Suprapubic skin (tissue), 4 donors: ENCODE measurements around the gene NHLH1.

Source experiments
- CTCF ChIP-seq, 2 donors: fragments of 200-600 bp in 1 of 2; fragments of 450-650 bp in 1 of 2; sonication (generic) in 1 of 2; IDR thresholded peaks; one replicate each; pipeline ENCODE4 v1.5.1; 2016 to 2019; ENCODE audit warnings: antibody characterized with exemption in 2 of 2, mild to moderate bottlenecking in 1 of 2, moderate library complexity in 1 of 2
- EP300 ChIP-seq: sonication (generic); formaldehyde crosslinking; IDR thresholded peaks from one replicate; pipeline ENCODE4 v1.6.1; 2017; ENCODE audit warnings: antibody characterized with exemption
- POLR2AphosphoS5 ChIP-seq, 3 donors: sonication (generic); formaldehyde crosslinking; IDR thresholded peaks; one replicate each; pipeline ENCODE4 v1.6.1; 2017; ENCODE audit warnings: antibody characterized with exemption in 3 of 3

DNA sequence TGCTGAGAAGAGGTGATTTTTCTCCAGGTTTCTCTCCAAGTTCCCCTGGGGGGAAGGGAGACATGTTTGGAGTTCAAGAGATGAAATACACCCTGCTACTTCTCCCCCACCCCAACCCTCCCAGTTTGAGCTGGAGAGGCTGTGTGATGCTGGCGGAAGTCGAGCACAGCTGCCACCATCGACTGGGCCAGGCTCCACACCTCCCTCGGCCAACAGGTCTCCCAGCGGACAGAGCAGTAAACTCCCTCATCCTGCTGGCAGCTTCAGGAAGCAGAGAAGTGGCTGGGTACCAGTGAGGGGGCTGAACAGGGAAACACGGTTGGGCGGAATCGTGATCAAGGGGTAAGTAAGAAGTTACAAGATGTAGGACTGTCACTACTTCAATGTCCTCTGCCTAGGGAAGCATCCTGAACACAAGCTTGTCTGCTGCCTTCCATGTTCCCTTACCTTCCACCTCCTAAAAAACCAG lies 6.6 kb upstream of the NHLH1 start:
- TF ChIP-seq CTCF (IDR thresholded peaks at IDR 0.05) (no peak), POLR2AphosphoS5 (IDR thresholded peaks at IDR 0.05) (no peak), EP300 (no peak)
